Panc1 (cell line): ENCODE measurements around the gene PHF2. TPM values are rescaled to one million over a fixed set of nuclear protein-coding genes. Genes with fewer than 3 reads are reported as not detected.

Experiments
- ATAC-seq: fragments of 200-7000 bp; cut with Tn5 transposase; 2 replicates; pipeline ENCODE4 v1.9.1; 2020; ENCODE audit warnings: mild to moderate bottlenecking, moderate library complexity
- BruUV-seq: library from RNA; stranded (reverse); fragments of 400-500 nt; replicated peaks from 2 replicates; lab custom pipeline; 2021; lab: Mats Ljungman, UMichigan
- CTCF ChIA-PET: fragments of 300-600 bp; sonication (Branson Sonifier 250); formaldehyde crosslinking; loops from one replicate; lab custom pipeline; 2022; ENCODE audit warnings: antibody characterized with exemption; lab: Charles Lee
- POLR2A ChIA-PET: fragments of 300-600 bp; sonication (Branson Sonifier 250); formaldehyde crosslinking; loops from one replicate; lab custom pipeline; 2022; ENCODE audit warnings: antibody characterized with exemption; lab: Charles Lee
- DNase-seq: peaks from one replicate; pipeline ENCODE4 v3.0.0-alpha.2; 2010; ENCODE audit warnings: low read depth, low spot score
- H3K27ac ChIP-seq: 2 replicates; pipeline ENCODE4 v1.5.1; 2011; ENCODE audit warnings: mild to moderate bottlenecking, low read length, inconsistent platforms
- H3K27me3 ChIP-seq: fragments of 200-500 bp; sonication (Bioruptor generic); 2 replicates; pipeline ENCODE4 v1.6.0; 2014; ENCODE audit warnings: low read length, inconsistent platforms; ENCODE audit not compliant: control insufficient read depth, insufficient read depth
- H3K36me3 ChIP-seq: fragments of 200-500 bp; sonication (Bioruptor generic); 2 replicates; pipeline ENCODE4 v1.5.1; 2014; ENCODE audit warnings: inconsistent platforms, mild to moderate bottlenecking, low read length, moderate library complexity; ENCODE audit not compliant: control insufficient read depth, insufficient read depth
- H3K4me1 ChIP-seq: 2 replicates; pipeline ENCODE4 v1.5.1; 2011; ENCODE audit warnings: inconsistent platforms, mild to moderate bottlenecking, low read length, moderate library complexity; ENCODE audit not compliant: control insufficient read depth, insufficient read depth
- H3K4me3 ChIP-seq, 2 experiments: 2 replicates each; pipeline ENCODE4 v1.5.1; 2011 to 2012; ENCODE audit warnings: low read depth in 2 of 2, low read length in 2 of 2, mild to moderate bottlenecking in 2 of 2, inconsistent platforms in 1 of 2, moderate library complexity in 1 of 2
- H3K9me3 ChIP-seq: fragments of 200-500 bp; sonication (Bioruptor generic); 2 replicates; pipeline ENCODE4 v1.5.1; 2014; ENCODE audit warnings: low read depth, mild to moderate bottlenecking, inconsistent platforms, low read length, moderate library complexity; ENCODE audit not compliant: control insufficient read depth, insufficient read depth
- POLR2AphosphoS5 ChIP-seq: IDR thresholded peaks from 2 replicates; pipeline ENCODE4 v1.6.1; 2012; ENCODE audit warnings: mild to moderate bottlenecking, low read depth, low read length, moderate library complexity
- TCF7L2 ChIP-seq: IDR thresholded peaks from 2 replicates; pipeline ENCODE4 v1.6.1; 2011; ENCODE audit warnings: mild to moderate bottlenecking, low read depth, low read length, inconsistent platforms
- in situ Hi-C: cut with HindIII; loops from 2 replicates; pipeline ENCODE4 v1.10.0; 2016; ENCODE audit warnings: low sequenced_read_pairs, low pct_unique_long_range_greater_than_20kb
- intact Hi-C: fragments of 100-400 bp; cut with micrococcal nuclease; formaldehyde crosslinking; loops from one replicate; pipeline ENCODE4 v1.10.0; 2022; ENCODE audit not compliant: unreplicated experiment
- total RNA-seq: library from RNA; stranded (reverse); gene quantifications from one replicate; pipeline ENCODE4 v1.2.1, GENCODE V29; 2021; ENCODE audit not compliant: unreplicated experiment
- TF ChIP-seq, protein P1 (sequence below): fragments of 450-650 bp; IDR thresholded peaks from 2 replicates; pipeline ENCODE4 v1.5.1; 2017; ENCODE audit warnings: mild to moderate bottlenecking

The PHF2 gene
- total RNA-seq, 1 experiment from 2014 or later = 16.6 TPM

- POLR2A ChIA-PET = no interaction called here
- CTCF ChIA-PET = interaction anchor here (0.6 to 0.9 kb wide), 2 partner anchors 228 to 714 kb away, joined by 3 read pairs; no protein-coding TSS in a partner anchor
- DNase-seq (no peak), ATAC-seq (peak; percentile 47)
- BruUV-seq = no TSS peak
- H3K4me1 ChIP-seq = no peaks in the 10 kb centered on the region
- H3K4me3 ChIP-seq = no peak overlapping the region
- TF ChIP-seq POLR2AphosphoS5 = no peak
- TF ChIP-seq, protein P1, sequence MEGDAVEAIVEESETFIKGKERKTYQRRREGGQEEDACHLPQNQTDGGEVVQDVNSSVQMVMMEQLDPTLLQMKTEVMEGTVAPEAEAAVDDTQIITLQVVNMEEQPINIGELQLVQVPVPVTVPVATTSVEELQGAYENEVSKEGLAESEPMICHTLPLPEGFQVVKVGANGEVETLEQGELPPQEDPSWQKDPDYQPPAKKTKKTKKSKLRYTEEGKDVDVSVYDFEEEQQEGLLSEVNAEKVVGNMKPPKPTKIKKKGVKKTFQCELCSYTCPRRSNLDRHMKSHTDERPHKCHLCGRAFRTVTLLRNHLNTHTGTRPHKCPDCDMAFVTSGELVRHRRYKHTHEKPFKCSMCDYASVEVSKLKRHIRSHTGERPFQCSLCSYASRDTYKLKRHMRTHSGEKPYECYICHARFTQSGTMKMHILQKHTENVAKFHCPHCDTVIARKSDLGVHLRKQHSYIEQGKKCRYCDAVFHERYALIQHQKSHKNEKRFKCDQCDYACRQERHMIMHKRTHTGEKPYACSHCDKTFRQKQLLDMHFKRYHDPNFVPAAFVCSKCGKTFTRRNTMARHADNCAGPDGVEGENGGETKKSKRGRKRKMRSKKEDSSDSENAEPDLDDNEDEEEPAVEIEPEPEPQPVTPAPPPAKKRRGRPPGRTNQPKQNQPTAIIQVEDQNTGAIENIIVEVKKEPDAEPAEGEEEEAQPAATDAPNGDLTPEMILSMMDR = no peak
- H3K27me3 ChIP-seq = no peaks in the 10 kb centered on the region
- intact Hi-C loops = loop anchor here (2.0 to 10.0 kb wide), 2 partner anchors 281 to 533 kb away; no protein-coding TSS in a partner anchor
- H3K36me3 ChIP-seq = no peaks in the 10 kb centered on the region
- in situ Hi-C loops = no loop called here
- H3K9me3 ChIP-seq = no peaks in the 10 kb centered on the region
- no peak overlapping the region for H3K27ac ChIP-seq
Measured at GRCh38 chr9:93681269-93682154, 105.1 kb downstream of the PHF2 start.

- CTCF ChIA-PET = interaction anchor here (0.5 to 1.3 kb wide), 4 partner anchors 227 to 715 kb away, joined by 3 to 5 read pairs (median 3); no protein-coding TSS in a partner anchor
- POLR2A ChIA-PET = no interaction called here
- peak; percentile 79 for ATAC-seq
- Histone ChIP-seq H3K27ac (no peak overlapping the region), H3K36me3 (no peaks in the 10 kb centered on the region), H3K9me3 (no peaks in the 10 kb centered on the region), H3K4me3 (no peak overlapping the region), H3K4me1 (no peaks in the 10 kb centered on the region), H3K27me3 (no peaks in the 10 kb centered on the region)
- intact Hi-C loops (loop anchor here (2.0 to 10.0 kb wide), 2 partner anchors 280 to 532 kb away; no protein-coding TSS in a partner anchor), in situ Hi-C loops (no loop called here)
- no peak for DNase-seq
- BruUV-seq = no TSS peak
- TF ChIP-seq, protein P1 = peak; percentile 84
- no peak for TF ChIP-seq TCF7L2
Measured at GRCh38 chr9:93682155-93682968, 106.0 kb downstream of the PHF2 start.
